ENCODE data around the gene IL17RE.
A peak's percentile ranks its signal among the peaks of the same experiment; 100 is the strongest.

The IL17RE gene

GRCh38 chr3:9945358-9945757 lies 42.7 kb downstream of the IL17RE start:
- H3K27ac Mint-ChIP-seq: peak overlapping the region; percentile 76
- no peaks in the 10 kb centered on the region for H3K27me3 Mint-ChIP-seq
- H3K4me1 Mint-ChIP-seq (ENCODE audit: low read depth): peaks cover 10% of the 10 kb centered on the region
- no peaks in the 10 kb centered on the region for H3K9me3 Mint-ChIP-seq
- H3K36me3 Mint-ChIP-seq (ENCODE audit: low read depth): no peaks in the 10 kb centered on the region
- peak overlapping the region; percentile 60 for H3K4me3 Mint-ChIP-seq

- peak overlapping the region; percentile 82 for H3K4me3 Mint-ChIP-seq
- H3K4me1 Mint-ChIP-seq (ENCODE audit: low read depth): peaks cover 18% of the 10 kb centered on the region
- no peaks in the 10 kb centered on the region for H3K36me3 Mint-ChIP-seq (ENCODE audit: low read depth)
Measured at GRCh38 chr3:9946112-9947024, 43.7 kb downstream of the IL17RE start.

GRCh38 chr3:9947025-9947995 lies 44.7 kb downstream of the IL17RE start:
- H3K9me3 Mint-ChIP-seq: no peaks in the 10 kb centered on the region
- no peak overlapping the region for H3K4me3 Mint-ChIP-seq
- H3K36me3 Mint-ChIP-seq (ENCODE audit: low read depth): no peaks in the 10 kb centered on the region
- no peak overlapping the region for H3K27ac Mint-ChIP-seq
- no peaks in the 10 kb centered on the region for H3K27me3 Mint-ChIP-seq
- peaks cover 22% of the 10 kb centered on the region for H3K4me1 Mint-ChIP-seq (ENCODE audit: low read depth)

More at GRCh38 chr3:9946112-9947024, 43.7 kb downstream of the IL17RE start:
- Mint-ChIP-seq H3K27ac (peak overlapping the region; percentile 85), H3K9me3 (no peaks in the 10 kb centered on the region), H3K27me3 (no peaks in the 10 kb centered on the region)

GRCh38 chr3:9948586-9948985 lies 45.9 kb downstream of the IL17RE start:
- Mint-ChIP-seq H3K27me3 (no peaks in the 10 kb centered on the region), H3K4me3 (no peak overlapping the region)

GRCh38 chr3:9949115-9949514 lies 46.5 kb downstream of the IL17RE start:
- Mint-ChIP-seq H3K27ac (no peak overlapping the region), H3K4me3 (no peak overlapping the region), H3K36me3 (ENCODE audit: low read depth) (no peaks in the 10 kb centered on the region), H3K27me3 (no peaks in the 10 kb centered on the region), H3K4me1 (ENCODE audit: low read depth) (peaks cover 22% of the 10 kb centered on the region), H3K9me3 (no peaks in the 10 kb centered on the region)

More at GRCh38 chr3:9948586-9948985, 45.9 kb downstream of the IL17RE start:
- H3K9me3 Mint-ChIP-seq: no peaks in the 10 kb centered on the region
- peaks cover 22% of the 10 kb centered on the region for H3K4me1 Mint-ChIP-seq (ENCODE audit: low read depth)
- no peaks in the 10 kb centered on the region for H3K36me3 Mint-ChIP-seq (ENCODE audit: low read depth)
- no peak overlapping the region for H3K27ac Mint-ChIP-seq

- Mint-ChIP-seq H3K4me3 (no peak overlapping the region), H3K27me3 (no peaks in the 10 kb centered on the region), H3K36me3 (ENCODE audit: low read depth) (no peaks in the 10 kb centered on the region), H3K27ac (no peak overlapping the region), H3K9me3 (no peaks in the 10 kb centered on the region), H3K4me1 (ENCODE audit: low read depth) (peaks cover 22% of the 10 kb centered on the region)
Measured at GRCh38 chr3:9949626-9950025, 47.0 kb downstream of the IL17RE start.

GRCh38 chr3:9951126-9951525 lies 48.5 kb downstream of the IL17RE start:
- Mint-ChIP-seq H3K36me3 (ENCODE audit: low read depth) (no peaks in the 10 kb centered on the region), H3K9me3 (no peaks in the 10 kb centered on the region), H3K4me3 (peak overlapping the region; percentile 87), H3K27ac (peak overlapping the region; percentile 1), H3K27me3 (no peaks in the 10 kb centered on the region), H3K4me1 (ENCODE audit: low read depth) (peaks cover 16% of the 10 kb centered on the region)

- peaks cover 14% of the 10 kb centered on the region for H3K4me1 Mint-ChIP-seq (ENCODE audit: low read depth)
- H3K36me3 Mint-ChIP-seq (ENCODE audit: low read depth): no peaks in the 10 kb centered on the region
- H3K27ac Mint-ChIP-seq: peak overlapping the region; percentile 45
- H3K4me3 Mint-ChIP-seq: peak overlapping the region; percentile 87
- no peaks in the 10 kb centered on the region for H3K9me3 Mint-ChIP-seq
- H3K27me3 Mint-ChIP-seq: no peaks in the 10 kb centered on the region
Measured at GRCh38 chr3:9951598-9951961, 48.9 kb downstream of the IL17RE start.

GRCh38 chr3:9951962-9952805 lies 49.5 kb downstream of the IL17RE start, which contains the start of gene PRRT3:
Gene PRRT3 (minus strand): TSS chr3:9952408. CDS start chr3:9950115, 2,293 bp downstream.
- H3K4me1 Mint-ChIP-seq (ENCODE audit: low read depth): peaks cover 14% of the 10 kb centered on the region
- no peaks in the 10 kb centered on the region for H3K36me3 Mint-ChIP-seq (ENCODE audit: low read depth)
- H3K27me3 Mint-ChIP-seq: no peaks in the 10 kb centered on the region
- peak within 1 kb of the TSS; percentile 87 for H3K4me3 Mint-ChIP-seq
- no peaks in the 10 kb centered on the region for H3K9me3 Mint-ChIP-seq
- H3K27ac Mint-ChIP-seq: peak within 1 kb of the TSS; percentile 45

- no peaks in the 10 kb centered on the region for H3K9me3 Mint-ChIP-seq
- H3K4me3 Mint-ChIP-seq: no peak overlapping the region
- no peak overlapping the region for H3K27ac Mint-ChIP-seq
- H3K36me3 Mint-ChIP-seq (ENCODE audit: low read depth): no peaks in the 10 kb centered on the region
- no peaks in the 10 kb centered on the region for H3K27me3 Mint-ChIP-seq
- peaks cover 14% of the 10 kb centered on the region for H3K4me1 Mint-ChIP-seq (ENCODE audit: low read depth)
Measured at GRCh38 chr3:9955067-9955502, 52.4 kb downstream of the IL17RE start.

GRCh38 chr3:9955611-9956352 lies 53.1 kb downstream of the IL17RE start:
- Mint-ChIP-seq H3K27ac (no peak overlapping the region), H3K36me3 (ENCODE audit: low read depth) (peaks cover 2% of the 10 kb centered on the region), H3K4me3 (no peak overlapping the region), H3K9me3 (no peaks in the 10 kb centered on the region), H3K4me1 (ENCODE audit: low read depth) (peaks cover 9% of the 10 kb centered on the region), H3K27me3 (no peaks in the 10 kb centered on the region)

GRCh38 chr3:9957214-9957613 lies 54.6 kb downstream of the IL17RE start:
- Mint-ChIP-seq H3K9me3 (no peaks in the 10 kb centered on the region), H3K27me3 (no peaks in the 10 kb centered on the region), H3K27ac (no peak overlapping the region)

GRCh38 chr3:9965200-9965875 lies 62.7 kb downstream of the IL17RE start:
- Mint-ChIP-seq H3K4me3 (no peak overlapping the region), H3K9me3 (no peaks in the 10 kb centered on the region), H3K4me1 (ENCODE audit: low read depth) (no peaks in the 10 kb centered on the region), H3K27me3 (no peaks in the 10 kb centered on the region), H3K36me3 (ENCODE audit: low read depth) (peaks cover 53% of the 10 kb centered on the region), H3K27ac (no peak overlapping the region)

More at GRCh38 chr3:9957214-9957613, 54.6 kb downstream of the IL17RE start:
- Mint-ChIP-seq H3K4me3 (no peak overlapping the region), H3K4me1 (ENCODE audit: low read depth) (no peaks in the 10 kb centered on the region), H3K36me3 (ENCODE audit: low read depth) (peaks cover 6% of the 10 kb centered on the region)
